ENCODE results near the gene LRCH4. TPM values are rescaled to one million over a fixed set of nuclear protein-coding genes. Genes with fewer than 3 reads are reported as not detected.
A peak's percentile ranks its signal among the peaks of the same experiment; 100 is the strongest.
"Not testable (repeated sequence)": the region's sequence is repeated elsewhere in the genome, so short reads cannot be mapped to it uniquely, and the experiment has no call there.

The LRCH4 gene
- total and polyA plus RNA-seq, 8 donors: 16.4 to 106 (median 27.7) TPM

GRCh38 chr7:100552532-100552931 is 33.4 kb downstream of the LRCH4 start:
- no peak for FAIRE-seq
- intact Hi-C loops (cut with DNase I): no loop called here

GRCh38 chr7:100548446-100548845 is 37.5 kb downstream of the LRCH4 start:
- H3K4me3 ChIP-seq; H3K9me3 ChIP-seq; ATAC-seq; H3K27me3 ChIP-seq; FAIRE-seq; intact Hi-C loops (cut with DNase I); DNase-seq: not testable (repeated sequence)
- peaks cover 31 to 64% (median 59%) of the 10 kb centered on the region in 3 donors for H3K4me1 ChIP-seq
- peaks cover 0 to 22% (median 2%) of the 10 kb centered on the region in 3 donors for H3K36me3 ChIP-seq
- 77% methylated on average over 5 of the region's 5 CpGs for WGBS, 2 donors
- H3K27ac ChIP-seq: peak overlapping the region; percentile 80 to 95 (median 90)

More at GRCh38 chr7:100552532-100552931, 33.4 kb downstream of the LRCH4 start:
- no peak overlapping the region for H3K27ac ChIP-seq
- no peaks in the 10 kb centered on the region for H3K9me3 ChIP-seq
- ATAC-seq (no peak), DNase-seq (no peak)
- TF ChIP-seq, protein P1, sequence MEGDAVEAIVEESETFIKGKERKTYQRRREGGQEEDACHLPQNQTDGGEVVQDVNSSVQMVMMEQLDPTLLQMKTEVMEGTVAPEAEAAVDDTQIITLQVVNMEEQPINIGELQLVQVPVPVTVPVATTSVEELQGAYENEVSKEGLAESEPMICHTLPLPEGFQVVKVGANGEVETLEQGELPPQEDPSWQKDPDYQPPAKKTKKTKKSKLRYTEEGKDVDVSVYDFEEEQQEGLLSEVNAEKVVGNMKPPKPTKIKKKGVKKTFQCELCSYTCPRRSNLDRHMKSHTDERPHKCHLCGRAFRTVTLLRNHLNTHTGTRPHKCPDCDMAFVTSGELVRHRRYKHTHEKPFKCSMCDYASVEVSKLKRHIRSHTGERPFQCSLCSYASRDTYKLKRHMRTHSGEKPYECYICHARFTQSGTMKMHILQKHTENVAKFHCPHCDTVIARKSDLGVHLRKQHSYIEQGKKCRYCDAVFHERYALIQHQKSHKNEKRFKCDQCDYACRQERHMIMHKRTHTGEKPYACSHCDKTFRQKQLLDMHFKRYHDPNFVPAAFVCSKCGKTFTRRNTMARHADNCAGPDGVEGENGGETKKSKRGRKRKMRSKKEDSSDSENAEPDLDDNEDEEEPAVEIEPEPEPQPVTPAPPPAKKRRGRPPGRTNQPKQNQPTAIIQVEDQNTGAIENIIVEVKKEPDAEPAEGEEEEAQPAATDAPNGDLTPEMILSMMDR (IDR thresholded peaks at IDR 0.05): no peak
- no peaks in the 10 kb centered on the region for H3K27me3 ChIP-seq
- WGBS, 2 donors: 97 to 100% methylated on average over 2 of the region's 2 CpGs
- peaks cover 0 to 52% (median 2%) of the 10 kb centered on the region in 3 donors for H3K36me3 ChIP-seq
- H3K4me3 ChIP-seq: no peak overlapping the region
- H3K4me1 ChIP-seq: peaks cover 5 to 23% (median 18%) of the 10 kb centered on the region in 3 donors

DNA sequence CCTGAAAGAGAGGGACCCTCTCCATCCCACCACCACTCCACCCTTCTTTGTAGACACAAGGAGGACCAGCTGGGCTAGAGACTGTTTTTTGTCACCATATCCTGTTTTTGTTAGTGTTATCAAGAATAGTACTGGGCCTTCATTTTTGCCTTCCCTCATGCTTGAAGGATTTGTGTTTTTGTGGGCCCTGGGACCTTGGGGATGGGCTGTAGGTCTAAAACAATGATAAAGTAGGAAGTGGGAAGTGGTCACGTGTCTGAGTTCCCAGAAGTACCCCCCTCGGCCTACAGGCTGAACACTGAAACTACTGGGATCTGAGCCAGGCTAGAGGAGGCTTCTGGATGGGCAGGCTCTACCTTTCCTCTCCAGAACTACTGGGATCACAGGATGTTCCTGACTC is 38.1 kb downstream of the LRCH4 start:
- Histone ChIP-seq H3K4me1 (peaks cover 33 to 66% (median 64%) of the 10 kb centered on the region in 3 donors), H3K4me3 (no peak overlapping the region), H3K9me3 (no peaks in the 10 kb centered on the region), H3K27me3 (no peaks in the 10 kb centered on the region), H3K27ac (peak overlapping the region; percentile 80 to 95 (median 90)), H3K36me3 (peaks cover 0 to 16% (median 2%) of the 10 kb centered on the region in 3 donors)
- intact Hi-C loops (cut with DNase I): no loop called here
- FAIRE-seq (no peak), ATAC-seq (peak in 2 of 4 donors; percentile 13 to 17), DNase-seq (peak in 1 of 6 donors; percentile 44)
- 32 to 40% methylated on average over 2 of the region's 2 CpGs for WGBS, 2 donors
- TF ChIP-seq, protein P1 (IDR thresholded peaks at IDR 0.05): no peak

DNA sequence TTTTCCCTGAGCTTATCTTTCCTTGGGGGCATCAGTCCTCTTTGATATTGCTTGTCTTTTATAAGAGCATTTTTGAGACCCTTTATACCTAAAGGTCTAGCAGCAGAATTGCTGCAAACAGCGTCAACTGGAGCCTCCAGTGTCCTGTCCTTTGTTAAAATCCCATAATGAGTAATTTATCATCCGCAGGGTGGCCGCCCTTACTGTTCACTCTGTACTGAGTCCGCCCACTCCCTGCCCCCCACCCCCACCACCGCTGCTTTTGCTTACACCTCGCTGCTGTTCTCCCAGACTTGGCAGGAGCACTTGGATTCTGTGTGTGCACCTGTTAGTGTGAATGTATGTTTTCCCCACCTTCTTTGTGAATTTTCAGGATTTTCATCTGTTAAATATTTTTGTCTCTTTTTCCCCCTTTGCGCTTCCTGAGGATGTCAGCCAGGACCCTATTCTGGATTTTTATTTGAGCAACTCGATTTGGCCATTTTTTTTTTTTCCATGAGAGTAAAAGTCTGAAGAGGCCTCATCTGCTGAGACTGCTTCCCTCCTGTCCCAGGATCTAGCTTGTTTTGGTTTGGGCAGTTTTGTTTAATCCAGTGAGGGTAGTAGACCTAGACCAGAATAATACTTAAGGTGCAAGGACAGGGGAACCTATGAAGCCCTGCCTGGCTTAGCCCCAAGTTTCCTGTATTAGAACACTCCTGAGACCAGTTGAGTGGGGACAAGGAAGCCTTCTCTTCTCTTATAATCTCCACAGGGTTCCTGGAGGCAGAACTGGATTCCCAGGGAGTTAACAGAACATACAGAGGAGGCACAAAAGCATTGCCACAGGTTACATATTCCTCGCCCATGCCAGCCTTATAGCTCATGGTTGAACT is 38.8 kb downstream of the LRCH4 start:
- Histone ChIP-seq H3K27ac (peak overlapping the region; percentile 80 to 95 (median 90)), H3K27me3 (no peaks in the 10 kb centered on the region), H3K4me1 (peaks cover 35 to 66% (median 64%) of the 10 kb centered on the region in 3 donors), H3K36me3 (peaks cover 0 to 9% (median 2%) of the 10 kb centered on the region in 3 donors), H3K4me3 (no peak overlapping the region), H3K9me3 (no peaks in the 10 kb centered on the region)
- TF ChIP-seq, protein P1 (IDR thresholded peaks at IDR 0.05): no peak
- ATAC-seq (peak in 3 of 4 donors; percentile 37 to 46 (median 37)), FAIRE-seq (no peak), DNase-seq (no peak)
- 32 to 38% methylated on average over 9 of the region's 9 CpGs for WGBS, 2 donors
- intact Hi-C loops (cut with DNase I): no loop called here

GRCh38 chr7:100546129-100546925 is 39.6 kb downstream of the LRCH4 start:
- ATAC-seq (peak; percentile 69 to 77 (median 74)), DNase-seq (no peak), FAIRE-seq (no peak)
- Histone ChIP-seq H3K4me3 (no peak overlapping the region), H3K9me3 (no peaks in the 10 kb centered on the region), H3K36me3 (peaks cover 0 to 6% (median 2%) of the 10 kb centered on the region in 3 donors), H3K27me3 (no peaks in the 10 kb centered on the region), H3K27ac (peak overlapping the region; percentile 80 to 95 (median 90)), H3K4me1 (peaks cover 42 to 70% (median 67%) of the 10 kb centered on the region in 3 donors)
- intact Hi-C loops (cut with DNase I): no loop called here
- 21 to 26% methylated on average over 10 of the region's 10 CpGs for WGBS, 2 donors
- TF ChIP-seq, protein P1 (IDR thresholded peaks at IDR 0.05): no peak

Data from pancreas (tissue), 10 donors.